Activated CD4-positive, CD25-positive, alpha-beta regulatory T cell treated with anti-CD3 and anti-CD28 coated beads, Interleukin-2, amount 50 U/mL, for 24 hours (primary cell): Measurements from ENCODE around the gene RAB30.
"Not testable (repeated sequence)": the region's sequence is repeated elsewhere in the genome, so short reads cannot be mapped to it uniquely, and the experiment has no call there.

Experiments
- ATAC-seq, 2 donors: fragments of 150-1000 bp; cut with Tn5 transposase; one replicate each; pipeline ENCODE4 v1.10.0; 2021; ENCODE audit warnings: mild to moderate bottlenecking in 1 of 2, moderate library complexity in 1 of 2

RAB30 gene

DNA sequence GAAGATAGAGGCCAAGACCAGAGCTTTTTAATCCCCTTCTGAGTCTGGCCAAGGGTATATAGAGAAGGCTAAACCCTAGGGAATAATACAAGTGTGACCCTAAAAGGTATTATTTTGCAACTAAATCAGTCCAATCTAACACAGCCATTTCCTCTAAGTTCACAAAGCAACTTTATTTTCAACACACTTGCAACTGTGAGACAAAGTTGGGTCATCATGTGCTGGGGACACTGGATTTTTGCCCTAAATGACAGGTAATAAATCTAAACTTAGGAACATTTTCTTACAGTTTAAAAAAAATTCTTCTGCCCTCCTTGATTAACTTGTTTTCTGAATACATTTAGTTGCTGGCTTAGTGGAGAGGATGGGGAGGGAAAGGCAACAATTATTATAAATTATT, 91.9 kb downstream of the RAB30 start:
- no peak for ATAC-seq

DNA sequence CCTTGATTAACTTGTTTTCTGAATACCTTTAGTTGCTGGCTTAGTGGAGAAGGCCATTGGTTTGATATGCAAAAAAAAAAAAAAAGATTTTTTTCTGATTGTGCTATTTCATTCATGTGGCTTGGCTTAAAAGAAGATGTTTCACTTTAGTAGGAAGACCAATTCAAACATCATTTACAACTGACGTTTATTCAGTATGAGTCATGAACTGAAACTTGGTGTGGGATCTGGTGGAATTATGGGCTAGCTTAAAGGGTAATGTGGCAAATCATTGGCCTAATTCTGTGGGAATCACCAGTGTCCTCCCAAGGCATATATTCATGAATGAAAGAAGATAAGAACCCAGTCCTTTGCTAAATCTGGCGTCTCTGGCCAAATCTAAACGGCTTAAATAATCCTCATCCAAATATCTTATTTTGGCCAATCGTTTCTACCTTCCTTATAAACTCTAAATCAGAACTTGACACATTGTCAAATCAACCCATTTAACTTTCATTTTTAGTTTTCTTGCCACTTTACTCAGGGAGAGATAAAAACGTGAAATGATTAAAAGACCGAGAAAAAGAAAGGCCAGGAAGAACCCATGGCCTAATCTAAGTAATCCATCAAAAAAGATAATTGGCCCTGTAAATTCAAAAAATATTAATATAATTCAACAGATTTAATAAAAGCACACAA, 93.1 kb downstream of the RAB30 start:
- ATAC-seq = peak; percentile 76 to 79

GRCh38 chr11:82976786-82977185, 94.9 kb downstream of the RAB30 start:
- no peak for ATAC-seq

DNA sequence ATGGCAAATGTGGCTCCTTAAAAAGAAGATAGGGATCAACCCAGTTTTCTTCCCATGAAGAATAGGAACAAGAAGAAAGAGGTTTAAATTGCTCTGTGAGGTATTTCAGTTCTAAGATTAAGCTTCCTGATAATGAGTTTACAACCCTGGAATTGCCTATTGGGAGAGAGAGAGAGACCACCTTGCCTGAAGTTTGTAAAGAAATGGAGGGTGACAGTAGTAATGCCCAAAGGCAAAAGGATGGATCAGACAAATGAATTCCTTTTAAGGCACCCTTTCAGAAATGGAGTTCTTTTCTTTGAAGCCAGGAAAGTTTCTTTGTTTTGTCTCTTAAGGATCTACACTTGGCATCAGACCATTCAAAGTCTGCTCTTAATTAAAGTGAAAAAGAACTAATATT, 95.8 kb downstream of the RAB30 start:
- no peak for ATAC-seq

DNA sequence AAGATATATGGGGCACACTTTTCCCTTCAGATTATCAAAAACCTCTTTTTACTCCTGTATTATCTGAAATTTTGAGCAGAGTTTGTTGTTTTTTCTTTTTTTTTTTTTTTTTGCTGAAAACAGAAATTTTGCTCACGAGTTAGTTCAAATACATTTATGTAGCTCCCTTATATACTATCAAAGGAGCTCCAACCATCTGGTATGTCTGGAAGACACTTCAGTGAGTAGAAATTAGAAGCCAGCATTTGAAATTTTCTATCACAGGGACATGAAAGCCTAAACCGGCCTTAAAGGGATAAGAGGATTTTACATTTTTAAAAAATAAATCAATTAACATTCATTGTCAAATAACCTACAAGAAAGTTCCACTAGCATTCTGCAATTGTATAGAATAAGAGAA, 96.8 kb downstream of the RAB30 start:
- ATAC-seq = no peak

DNA sequence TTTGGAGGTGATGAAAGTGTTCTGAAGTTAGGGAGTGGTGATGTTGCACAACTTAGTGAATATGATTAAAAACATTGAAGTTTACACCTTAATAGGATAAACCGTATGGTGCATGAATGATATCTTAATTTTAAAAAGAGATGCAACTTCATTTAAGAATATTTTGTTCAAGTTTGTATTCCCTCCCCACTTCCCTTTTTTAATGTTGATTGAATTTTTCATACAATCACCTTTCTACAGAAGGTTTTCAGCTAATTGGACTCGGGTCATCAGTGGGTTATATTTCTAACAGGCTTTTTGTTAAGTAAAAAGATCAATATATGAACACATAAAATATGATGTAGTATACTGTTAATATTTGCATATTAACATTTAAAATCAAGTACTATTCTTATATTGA, 97.6 kb downstream of the RAB30 start:
- ATAC-seq = no peak

DNA sequence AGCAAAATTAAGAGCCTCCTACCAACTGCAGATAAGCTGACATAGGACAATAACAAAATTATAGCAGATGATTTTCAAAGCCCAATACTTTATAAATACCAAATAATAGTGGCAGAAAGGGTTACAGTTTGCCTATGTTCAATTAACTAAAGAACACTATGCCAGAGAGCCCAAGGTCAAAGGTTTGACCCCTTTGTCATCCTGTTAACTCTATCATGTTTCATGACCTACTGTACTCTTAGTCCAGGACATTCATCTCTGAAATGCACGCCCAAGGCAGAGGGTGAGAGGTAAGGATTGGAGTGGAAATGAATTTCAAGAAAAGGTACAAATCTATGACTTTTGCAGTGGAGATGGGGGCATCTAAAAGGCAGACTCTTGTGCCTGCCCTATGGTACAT, 99.6 kb downstream of the RAB30 start:
- no peak for ATAC-seq

- peak; percentile 56 to 67 for ATAC-seq
Measured at GRCh38 chr11:82971519-82971946, 100.2 kb downstream of the RAB30 start.

- not testable (repeated sequence) for ATAC-seq
Measured at GRCh38 chr11:82970507-82971083, 101.1 kb downstream of the RAB30 start.

DNA sequence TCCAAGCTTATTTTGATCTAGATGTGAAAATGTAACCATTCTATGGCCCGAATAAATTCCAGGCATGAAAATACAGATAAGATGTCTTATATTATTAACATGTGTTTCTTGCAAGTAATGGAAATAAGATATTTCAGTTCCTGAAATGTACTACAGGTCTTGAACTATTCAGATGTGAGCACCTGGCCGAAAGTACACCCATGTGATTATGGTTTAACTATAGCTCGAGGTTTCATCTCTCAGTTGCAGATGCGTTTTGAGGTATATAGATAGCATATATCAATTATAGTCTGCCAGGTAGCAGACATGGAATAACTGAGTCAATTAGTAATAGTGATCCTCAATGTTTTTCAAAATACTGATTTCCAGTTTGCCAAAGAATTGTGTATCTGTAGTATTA, 101.9 kb downstream of the RAB30 start:
- ATAC-seq = peak; percentile 32 to 60

DNA sequence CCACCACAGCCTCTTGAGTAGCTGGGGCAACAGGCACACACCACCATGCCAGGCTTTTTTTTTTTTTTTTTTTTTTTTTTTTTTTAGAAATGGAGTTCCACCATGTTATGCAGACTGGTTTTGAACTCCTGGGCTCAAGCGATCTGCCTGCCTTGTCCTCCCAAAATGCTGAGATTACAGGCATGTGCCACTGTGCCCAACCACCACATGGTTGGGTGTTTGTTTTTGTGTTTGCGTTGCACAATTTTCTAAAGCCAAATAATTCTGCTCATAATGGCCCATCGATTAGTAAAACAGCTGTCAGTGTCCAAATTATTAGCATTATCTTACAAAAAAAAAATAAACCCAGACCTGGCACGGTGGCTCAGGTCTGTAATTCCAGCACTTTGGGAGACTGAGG, 104.3 kb downstream of the RAB30 start:
- no peak for ATAC-seq

DNA sequence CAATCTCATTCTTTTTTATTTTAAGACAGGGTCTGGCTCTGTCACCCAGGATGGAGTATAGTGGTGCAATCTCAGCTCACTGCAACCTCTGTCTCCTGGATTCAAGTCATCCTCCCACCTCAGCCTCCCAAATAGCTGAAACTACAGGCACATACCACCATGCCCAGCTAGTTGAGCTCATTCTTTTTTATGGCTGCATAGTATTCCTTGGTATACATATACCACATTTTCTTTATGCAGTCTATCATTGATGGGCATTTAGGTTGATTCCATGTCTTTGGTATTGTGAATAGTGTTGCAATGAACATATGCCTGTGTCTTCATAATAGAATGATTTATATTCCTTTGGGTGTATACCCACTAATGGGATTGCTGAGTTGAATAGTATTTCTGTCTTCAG, 109.7 kb downstream of the RAB30 start:
- ATAC-seq = not testable (repeated sequence)

- ATAC-seq = no peak
Measured at GRCh38 chr11:82960779-82961143, 110.9 kb downstream of the RAB30 start.

- ATAC-seq = peak; percentile 84 to 95
Measured at GRCh38 chr11:82959987-82960778, 111.5 kb downstream of the RAB30 start.

GRCh38 chr11:82955736-82956453, 115.8 kb downstream of the RAB30 start:
- not testable (repeated sequence) for ATAC-seq

DNA sequence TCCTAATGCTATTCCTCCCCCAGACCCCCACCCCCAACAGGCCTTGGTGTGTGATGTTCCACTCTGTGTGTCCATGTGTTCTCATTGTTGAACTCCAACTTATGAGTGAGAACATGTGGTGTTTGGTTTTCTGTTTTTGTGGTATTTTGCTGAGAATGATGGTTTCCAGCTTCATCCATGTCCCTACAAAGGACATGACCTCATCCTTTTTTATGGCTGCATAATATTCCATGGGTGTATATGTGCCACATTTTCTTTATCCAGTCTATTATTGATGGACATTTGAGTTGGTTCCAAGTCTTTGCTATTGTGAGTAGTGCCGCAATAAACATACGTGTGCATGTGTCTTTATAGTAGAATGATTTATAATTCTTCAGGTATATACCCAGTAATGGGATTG, 121.2 kb downstream of the RAB30 start:
- ATAC-seq = not testable (repeated sequence)

GRCh38 chr11:82949352-82949751, 122.3 kb downstream of the RAB30 start:
- no peak for ATAC-seq

DNA sequence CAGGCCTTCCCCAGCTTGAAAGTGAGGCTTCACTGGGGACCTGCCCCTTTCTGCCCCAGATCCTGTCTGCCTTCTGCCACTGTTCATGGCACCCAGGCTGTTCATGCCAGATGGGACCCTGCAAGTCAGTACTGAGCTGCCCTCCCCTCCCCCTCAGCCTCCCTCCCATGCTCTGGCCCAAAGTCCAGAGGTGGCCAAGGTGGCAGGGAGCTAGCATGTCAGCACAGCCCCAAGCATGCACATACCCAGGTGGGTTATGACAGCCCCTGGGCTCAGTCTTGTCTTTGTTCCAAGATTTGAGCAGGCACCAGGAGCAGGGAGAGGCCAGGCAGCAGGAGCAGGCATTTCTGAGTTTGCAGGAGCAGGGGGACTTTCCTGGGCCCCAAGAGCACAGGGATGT, 126.0 kb downstream of the RAB30 start:
- no peak for ATAC-seq

- ATAC-seq = peak in 1 of 2 donors; percentile 48
Measured at GRCh38 chr11:82945041-82945440, 126.7 kb downstream of the RAB30 start.

DNA sequence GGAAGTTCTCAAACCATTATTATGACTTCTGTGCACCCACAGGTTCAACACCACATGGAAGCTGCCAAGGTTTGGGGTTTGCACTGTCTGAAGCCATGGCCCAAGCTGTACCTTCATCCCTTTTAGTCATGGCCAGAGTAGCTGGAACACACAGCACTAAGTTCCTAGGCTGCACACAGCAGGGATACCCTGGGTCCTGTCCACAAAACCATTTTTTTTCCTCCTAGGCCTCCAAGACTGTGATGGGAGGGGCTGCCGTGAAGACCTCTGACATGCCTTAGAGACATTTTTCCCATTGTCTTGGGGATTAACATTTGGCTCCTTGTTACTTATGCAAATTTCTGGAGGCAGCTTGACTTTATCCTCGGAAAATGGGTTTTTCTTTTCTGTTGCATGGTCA, 127.5 kb downstream of the RAB30 start:
- no peak for ATAC-seq

DNA sequence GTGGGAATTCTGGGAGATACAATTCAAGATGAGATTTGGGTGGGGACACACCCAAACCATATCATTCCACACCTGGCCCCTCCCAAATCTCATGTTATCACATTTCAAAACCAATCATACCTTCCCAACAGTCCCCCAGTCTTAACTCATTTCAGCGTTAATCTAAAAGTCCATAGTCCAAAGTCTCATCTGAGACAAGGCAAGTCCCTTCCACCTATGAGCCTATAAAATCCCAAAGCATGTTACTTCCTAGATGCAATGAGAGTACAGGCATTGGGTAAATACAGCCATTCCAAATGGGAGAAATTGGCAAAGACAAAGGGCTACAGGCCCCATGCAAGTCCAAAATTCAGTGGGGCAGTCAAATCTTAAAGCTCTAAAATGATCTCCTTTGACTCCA, 128.3 kb downstream of the RAB30 start:
- not testable (repeated sequence) for ATAC-seq

DNA sequence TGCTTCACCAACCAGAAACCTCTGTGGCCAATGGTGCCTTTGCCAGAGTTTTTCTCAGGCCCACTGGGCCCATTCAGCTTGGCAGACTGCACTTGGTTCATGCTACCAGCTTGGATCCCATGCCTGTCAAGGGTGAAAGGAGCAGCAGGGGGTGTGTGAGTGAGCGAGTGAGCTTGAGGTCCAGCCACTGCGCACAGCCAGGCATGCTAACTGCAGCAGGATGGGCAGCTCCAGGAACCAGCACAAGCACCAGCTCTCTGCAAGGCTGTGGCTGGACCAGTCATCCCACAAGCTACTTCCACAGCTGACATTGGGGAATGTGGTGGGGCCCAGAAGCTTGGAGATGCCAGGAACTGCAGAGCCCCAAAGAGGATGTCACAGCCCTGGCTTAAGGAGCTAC, 129.3 kb downstream of the RAB30 start:
- no peak for ATAC-seq

GRCh38 chr11:82939456-82939855, 132.2 kb downstream of the RAB30 start:
- no peak for ATAC-seq
